Activated naive CD8-positive, alpha-beta T cell treated with anti-CD3 and anti-CD28 coated beads, Interleukin-2, amount 50 U/mL, for 24 hours (primary cell): Measurements from ENCODE around the gene TOR1B.
"Not testable (repeated sequence)": the region's sequence is repeated elsewhere in the genome, so short reads cannot be mapped to it uniquely, and the experiment has no call there.

ENCODE experiments used
- ATAC-seq: fragments of 150-1000 bp; cut with Tn5 transposase; one replicate; pipeline ENCODE4 v1.10.0; 2021
- DNase-seq: peaks from one replicate; pipeline ENCODE4 v3.0.0; 2021
- H3K27ac Mint-ChIP-seq: one replicate; pipeline ENCODE4 v1.8.0; 2021; ENCODE audit warnings: mild to moderate bottlenecking, mixed read lengths
- H3K27me3 Mint-ChIP-seq: one replicate; pipeline ENCODE4 v1.8.0; 2021; ENCODE audit warnings: mixed read lengths
- H3K36me3 Mint-ChIP-seq: one replicate; pipeline ENCODE4 v1.8.0; 2021; ENCODE audit warnings: low read depth, mixed read lengths
- H3K4me1 Mint-ChIP-seq: one replicate; pipeline ENCODE4 v1.8.0; 2021; ENCODE audit warnings: mixed read lengths
- H3K4me3 Mint-ChIP-seq: one replicate; pipeline ENCODE4 v1.8.0; 2021; ENCODE audit warnings: mild to moderate bottlenecking, moderate library complexity, mixed read lengths
- H3K9me3 Mint-ChIP-seq: one replicate; pipeline ENCODE4 v1.8.0; 2021; ENCODE audit warnings: mixed read lengths

Gene TOR1B

GRCh38 chr9:129769669-129770068 lies 33.3 kb upstream of the TOR1B start:
- H3K27ac Mint-ChIP-seq = no peak overlapping the region
- H3K36me3 Mint-ChIP-seq = no peaks in the 10 kb centered on the region
- no peak for DNase-seq

GRCh38 chr9:129770741-129771140 lies 32.2 kb upstream of the TOR1B start:
- ATAC-seq (no peak), DNase-seq (no peak)
- Mint-ChIP-seq H3K27me3 (peaks cover 10% of the 10 kb centered on the region), H3K9me3 (no peaks in the 10 kb centered on the region), H3K4me3 (no peak overlapping the region), H3K27ac (no peak overlapping the region), H3K4me1 (peaks cover 7% of the 10 kb centered on the region), H3K36me3 (no peaks in the 10 kb centered on the region)

More at GRCh38 chr9:129769669-129770068, 33.3 kb upstream of the TOR1B start:
- H3K9me3 Mint-ChIP-seq = no peaks in the 10 kb centered on the region
- ATAC-seq = no peak
- H3K4me3 Mint-ChIP-seq = no peak overlapping the region
- H3K27me3 Mint-ChIP-seq = peaks cover 7% of the 10 kb centered on the region
- H3K4me1 Mint-ChIP-seq = peaks cover 7% of the 10 kb centered on the region

- DNase-seq = no peak
- Mint-ChIP-seq H3K27me3 (peaks cover 15% of the 10 kb centered on the region), H3K4me3 (no peak overlapping the region), H3K4me1 (peaks cover 19% of the 10 kb centered on the region), H3K9me3 (no peaks in the 10 kb centered on the region), H3K36me3 (no peaks in the 10 kb centered on the region), H3K27ac (no peak overlapping the region)
- no peak for ATAC-seq
Observed at GRCh38 chr9:129773262-129774048, 29.5 kb upstream of the TOR1B start.

- Mint-ChIP-seq H3K27me3 (peaks cover 15% of the 10 kb centered on the region), H3K27ac (no peak overlapping the region), H3K4me3 (no peak overlapping the region), H3K36me3 (no peaks in the 10 kb centered on the region), H3K4me1 (peaks cover 19% of the 10 kb centered on the region), H3K9me3 (no peaks in the 10 kb centered on the region)
- ATAC-seq (no peak), DNase-seq (no peak)
Observed at GRCh38 chr9:129774791-129775447, 28.1 kb upstream of the TOR1B start.

GRCh38 chr9:129775448-129775798 lies 27.6 kb upstream of the TOR1B start:
- H3K36me3 Mint-ChIP-seq = no peaks in the 10 kb centered on the region
- no peak overlapping the region for H3K27ac Mint-ChIP-seq
- peaks cover 15% of the 10 kb centered on the region for H3K27me3 Mint-ChIP-seq
- ATAC-seq = no peak
- H3K4me3 Mint-ChIP-seq = no peak overlapping the region
- no peak for DNase-seq
- peaks cover 19% of the 10 kb centered on the region for H3K4me1 Mint-ChIP-seq
- no peaks in the 10 kb centered on the region for H3K9me3 Mint-ChIP-seq

GRCh38 chr9:129776096-129776495 lies 26.9 kb upstream of the TOR1B start:
- H3K27ac Mint-ChIP-seq, H3K4me3 Mint-ChIP-seq, H3K36me3 Mint-ChIP-seq, ATAC-seq, DNase-seq, H3K9me3 Mint-ChIP-seq: not testable (repeated sequence)
- Mint-ChIP-seq H3K4me1 (peaks cover 25% of the 10 kb centered on the region), H3K27me3 (peaks cover 15% of the 10 kb centered on the region)

GRCh38 chr9:129776566-129776937 lies 26.4 kb upstream of the TOR1B start:
- ATAC-seq = no peak
- Mint-ChIP-seq H3K27me3 (peaks cover 15% of the 10 kb centered on the region), H3K36me3 (no peaks in the 10 kb centered on the region), H3K9me3 (no peaks in the 10 kb centered on the region), H3K4me3 (no peak overlapping the region), H3K4me1 (peaks cover 27% of the 10 kb centered on the region), H3K27ac (no peak overlapping the region)
- DNase-seq = no peak

- Mint-ChIP-seq H3K36me3 (no peaks in the 10 kb centered on the region), H3K4me1 (peaks cover 27% of the 10 kb centered on the region), H3K27ac (peak overlapping the region; percentile 76), H3K4me3 (peak overlapping the region; percentile 47), H3K9me3 (no peaks in the 10 kb centered on the region), H3K27me3 (peaks cover 17% of the 10 kb centered on the region)
- ATAC-seq = peak; percentile 90
- peak; percentile 85 for DNase-seq
Observed at GRCh38 chr9:129776938-129777768, 25.8 kb upstream of the TOR1B start.

- H3K27ac Mint-ChIP-seq = peak overlapping the region; percentile 76
- DNase-seq = peak; percentile 10
- ATAC-seq = peak; percentile 12
- H3K36me3 Mint-ChIP-seq = no peaks in the 10 kb centered on the region
- H3K4me3 Mint-ChIP-seq = peak overlapping the region; percentile 47
- H3K4me1 Mint-ChIP-seq = peaks cover 27% of the 10 kb centered on the region
- peaks cover 17% of the 10 kb centered on the region for H3K27me3 Mint-ChIP-seq
- no peaks in the 10 kb centered on the region for H3K9me3 Mint-ChIP-seq
Observed at GRCh38 chr9:129777769-129778130, 25.2 kb upstream of the TOR1B start.

GRCh38 chr9:129778469-129778868 lies 24.5 kb upstream of the TOR1B start:
- Mint-ChIP-seq H3K36me3 (no peaks in the 10 kb centered on the region), H3K27ac (no peak overlapping the region), H3K4me3 (no peak overlapping the region), H3K9me3 (no peaks in the 10 kb centered on the region), H3K27me3 (peaks cover 17% of the 10 kb centered on the region), H3K4me1 (peaks cover 27% of the 10 kb centered on the region)
- DNase-seq = no peak
- ATAC-seq = no peak

GRCh38 chr9:129779560-129780190 lies 23.3 kb upstream of the TOR1B start:
- no peak for ATAC-seq
- Mint-ChIP-seq H3K36me3 (no peaks in the 10 kb centered on the region), H3K4me1 (peaks cover 30% of the 10 kb centered on the region), H3K27ac (no peak overlapping the region), H3K27me3 (peaks cover 15% of the 10 kb centered on the region), H3K4me3 (no peak overlapping the region), H3K9me3 (no peaks in the 10 kb centered on the region)
- no peak for DNase-seq

GRCh38 chr9:129781131-129781530 lies 21.9 kb upstream of the TOR1B start:
- ATAC-seq = peak; percentile 31
- no peak overlapping the region for H3K4me3 Mint-ChIP-seq

GRCh38 chr9:129781981-129782380 lies 21.0 kb upstream of the TOR1B start:
- H3K27ac Mint-ChIP-seq = no peak overlapping the region
- no peak overlapping the region for H3K4me3 Mint-ChIP-seq
- DNase-seq (no peak), ATAC-seq (no peak)
- no peaks in the 10 kb centered on the region for H3K9me3 Mint-ChIP-seq
- H3K36me3 Mint-ChIP-seq = no peaks in the 10 kb centered on the region
- peaks cover 23% of the 10 kb centered on the region for H3K4me1 Mint-ChIP-seq
- H3K27me3 Mint-ChIP-seq = peaks cover 13% of the 10 kb centered on the region

More at GRCh38 chr9:129781131-129781530, 21.9 kb upstream of the TOR1B start:
- no peak overlapping the region for H3K27ac Mint-ChIP-seq
- no peaks in the 10 kb centered on the region for H3K36me3 Mint-ChIP-seq
- no peaks in the 10 kb centered on the region for H3K9me3 Mint-ChIP-seq
- DNase-seq = no peak
- peaks cover 30% of the 10 kb centered on the region for H3K4me1 Mint-ChIP-seq
- H3K27me3 Mint-ChIP-seq = peaks cover 13% of the 10 kb centered on the region
